ENCODE measurements around the gene TMEM259. TPM values are rescaled to one million over a fixed set of nuclear protein-coding genes. Genes with fewer than 3 reads are reported as not detected.

Gene TMEM259
- total RNA-seq, 1 donor: 49.9 TPM

GRCh38 chr19:980133-980998 is 40.6 kb downstream of the TMEM259 start:
- TF ChIP-seq, protein P1, sequence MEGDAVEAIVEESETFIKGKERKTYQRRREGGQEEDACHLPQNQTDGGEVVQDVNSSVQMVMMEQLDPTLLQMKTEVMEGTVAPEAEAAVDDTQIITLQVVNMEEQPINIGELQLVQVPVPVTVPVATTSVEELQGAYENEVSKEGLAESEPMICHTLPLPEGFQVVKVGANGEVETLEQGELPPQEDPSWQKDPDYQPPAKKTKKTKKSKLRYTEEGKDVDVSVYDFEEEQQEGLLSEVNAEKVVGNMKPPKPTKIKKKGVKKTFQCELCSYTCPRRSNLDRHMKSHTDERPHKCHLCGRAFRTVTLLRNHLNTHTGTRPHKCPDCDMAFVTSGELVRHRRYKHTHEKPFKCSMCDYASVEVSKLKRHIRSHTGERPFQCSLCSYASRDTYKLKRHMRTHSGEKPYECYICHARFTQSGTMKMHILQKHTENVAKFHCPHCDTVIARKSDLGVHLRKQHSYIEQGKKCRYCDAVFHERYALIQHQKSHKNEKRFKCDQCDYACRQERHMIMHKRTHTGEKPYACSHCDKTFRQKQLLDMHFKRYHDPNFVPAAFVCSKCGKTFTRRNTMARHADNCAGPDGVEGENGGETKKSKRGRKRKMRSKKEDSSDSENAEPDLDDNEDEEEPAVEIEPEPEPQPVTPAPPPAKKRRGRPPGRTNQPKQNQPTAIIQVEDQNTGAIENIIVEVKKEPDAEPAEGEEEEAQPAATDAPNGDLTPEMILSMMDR (IDR thresholded peaks at IDR 0.05; ENCODE audit: insufficient read depth, low read length): no peak
- DNase-seq (ENCODE audit: low read depth): no peak
- H3K4me3 ChIP-seq (ENCODE audit: low read depth, low read length): no peak overlapping the region

- no peak overlapping the region for H3K4me3 ChIP-seq (ENCODE audit: low read depth, low read length)
- TF ChIP-seq, protein P1 (IDR thresholded peaks at IDR 0.05; ENCODE audit: insufficient read depth, low read length): no peak
- DNase-seq (ENCODE audit: low read depth): no peak
Measured at GRCh38 chr19:979318-979741, 41.6 kb downstream of the TMEM259 start.

GRCh38 chr19:977058-977464 is 43.9 kb downstream of the TMEM259 start:
- DNase-seq (ENCODE audit: low read depth): no peak
- no peak overlapping the region for H3K4me3 ChIP-seq (ENCODE audit: low read depth, low read length)
- TF ChIP-seq, protein P1 (IDR thresholded peaks at IDR 0.05; ENCODE audit: insufficient read depth, low read length): no peak

DNA sequence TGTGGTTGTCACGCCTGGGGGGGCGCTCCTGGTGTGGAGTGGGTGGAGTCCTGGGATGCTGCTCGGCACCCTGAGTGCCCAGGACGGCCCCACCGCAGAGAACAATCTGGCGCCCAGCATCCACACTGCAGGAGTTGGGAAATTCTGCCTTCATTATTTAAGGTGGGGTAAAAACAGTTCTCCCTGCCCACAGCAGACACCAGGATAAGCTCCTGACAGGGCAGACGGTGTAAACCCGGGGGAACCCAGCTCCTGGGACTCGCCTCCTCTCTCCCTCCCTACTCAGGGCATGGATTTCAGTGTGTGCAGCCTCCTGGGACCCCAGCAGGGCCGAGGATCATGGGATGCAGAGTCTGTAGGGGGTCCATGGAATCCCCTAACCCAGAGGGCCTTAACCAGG is 44.4 kb downstream of the TMEM259 start:
- DNase-seq (ENCODE audit: low read depth): no peak
- TF ChIP-seq, protein P1 (IDR thresholded peaks at IDR 0.05; ENCODE audit: insufficient read depth, low read length): no peak
- H3K4me3 ChIP-seq (ENCODE audit: low read depth, low read length): no peak overlapping the region

DNA sequence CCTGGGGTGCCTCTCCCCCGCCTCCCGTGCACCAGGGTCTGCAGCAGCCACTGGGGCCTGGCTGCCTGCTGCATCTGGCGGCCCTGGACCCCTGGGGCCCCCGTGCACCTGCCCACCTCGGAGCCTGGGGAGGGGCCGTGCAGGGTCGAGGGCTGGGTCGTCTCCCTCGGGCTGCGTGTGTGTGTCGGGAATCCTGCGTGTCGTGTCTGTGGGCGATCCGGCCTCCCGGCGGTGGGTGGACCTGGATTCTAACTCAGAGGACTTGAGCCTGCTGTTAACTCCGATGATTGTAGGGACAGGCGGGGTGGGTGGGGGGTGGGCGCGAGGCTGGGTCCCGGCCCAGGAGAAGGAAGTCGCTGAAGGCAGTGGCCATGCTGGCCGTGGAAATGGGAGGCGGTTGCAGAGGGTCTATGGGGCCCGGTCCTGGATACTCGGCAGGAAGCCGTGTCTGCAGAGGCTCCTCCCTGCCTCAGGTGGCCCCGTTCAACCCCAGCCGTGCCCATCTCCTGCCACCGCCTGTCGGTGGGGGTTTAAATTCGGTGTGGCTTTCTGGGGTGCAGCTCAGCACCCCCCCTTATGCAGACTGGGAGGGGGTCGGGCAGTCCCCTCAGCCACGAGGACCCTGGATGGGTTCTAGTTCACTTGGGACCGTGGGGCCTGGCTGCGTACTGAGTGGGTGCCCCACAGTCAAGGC is 46.2 kb downstream of the TMEM259 start:
- DNase-seq (ENCODE audit: low read depth): no peak
- no peak overlapping the region for H3K4me3 ChIP-seq (ENCODE audit: low read depth, low read length)
- TF ChIP-seq, protein P1 (IDR thresholded peaks at IDR 0.05; ENCODE audit: insufficient read depth, low read length): no peak

- no peak overlapping the region for H3K4me3 ChIP-seq (ENCODE audit: low read depth, low read length)
- TF ChIP-seq, protein P1 (IDR thresholded peaks at IDR 0.05; ENCODE audit: insufficient read depth, low read length): no peak
- DNase-seq (ENCODE audit: low read depth): no peak
Measured at GRCh38 chr19:973726-974563, 47.0 kb downstream of the TMEM259 start.

All from fibroblast of the aortic adventitia (primary cell).